PFSK-1 (cell line): ENCODE results near the gene TMPRSS7.

ENCODE experiments used
- FOXP2 ChIP-seq: optimal IDR thresholded peaks from 2 replicates; pipeline ENCODE3; 2011; ENCODE audit warnings: borderline replicate concordance, control low read depth, inconsistent platforms; ENCODE audit not compliant: insufficient read depth; ENCODE audit errors: extremely low read length, extremely low read depth
- POLR2AphosphoS5 ChIP-seq: IDR thresholded peaks from 2 replicates; pipeline ENCODE4 v1.6.1; 2012; ENCODE audit warnings: low read depth, mild to moderate bottlenecking, control low read depth, low read length, moderate library complexity
- SIN3A ChIP-seq: IDR thresholded peaks from 2 replicates; pipeline ENCODE4 v1.6.1; 2012; ENCODE audit warnings: mild to moderate bottlenecking, low read length, moderate library complexity, borderline replicate concordance; ENCODE audit not compliant: insufficient read depth
- TAF1 ChIP-seq: IDR thresholded peaks from 2 replicates; pipeline ENCODE4 v1.6.1; 2012; ENCODE audit warnings: low read length, control low read depth, borderline replicate concordance; ENCODE audit not compliant: insufficient read depth
- TF ChIP-seq, protein P1 (sequence below), 2 experiments: IDR thresholded peaks; 2 replicates each; pipeline versions ENCODE4 v1.6.1 to v1.8.0; 2011 to 2012; ENCODE audit warnings: low read depth in 2 of 2, low read length in 2 of 2, control low read depth in 1 of 2, inconsistent platforms in 1 of 2, mild to moderate bottlenecking in 1 of 2, moderate library complexity in 1 of 2; ENCODE audit not compliant: insufficient read depth in 1 of 2

DNA sequence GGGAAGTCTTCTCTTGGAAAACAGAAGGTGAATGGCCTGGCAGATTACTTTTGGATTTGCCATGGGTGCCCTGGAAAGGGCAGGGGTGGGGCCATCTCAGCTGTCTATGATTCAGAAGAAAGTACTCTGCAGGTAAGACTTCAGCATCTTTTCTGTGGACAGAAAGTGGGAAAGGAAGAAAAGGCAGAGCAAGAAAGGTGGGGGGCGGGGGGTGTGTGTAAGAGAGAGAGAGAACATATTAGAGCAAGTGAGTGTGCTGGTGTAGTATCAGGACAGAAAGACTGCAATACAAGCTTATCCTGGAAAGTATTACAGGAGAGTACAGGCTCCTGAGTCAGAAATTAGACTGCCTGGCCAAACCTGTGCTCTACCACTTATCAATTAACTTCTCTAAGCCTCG lies 30.3 kb upstream of the TMPRSS7 start:
- TF ChIP-seq, protein P1, sequence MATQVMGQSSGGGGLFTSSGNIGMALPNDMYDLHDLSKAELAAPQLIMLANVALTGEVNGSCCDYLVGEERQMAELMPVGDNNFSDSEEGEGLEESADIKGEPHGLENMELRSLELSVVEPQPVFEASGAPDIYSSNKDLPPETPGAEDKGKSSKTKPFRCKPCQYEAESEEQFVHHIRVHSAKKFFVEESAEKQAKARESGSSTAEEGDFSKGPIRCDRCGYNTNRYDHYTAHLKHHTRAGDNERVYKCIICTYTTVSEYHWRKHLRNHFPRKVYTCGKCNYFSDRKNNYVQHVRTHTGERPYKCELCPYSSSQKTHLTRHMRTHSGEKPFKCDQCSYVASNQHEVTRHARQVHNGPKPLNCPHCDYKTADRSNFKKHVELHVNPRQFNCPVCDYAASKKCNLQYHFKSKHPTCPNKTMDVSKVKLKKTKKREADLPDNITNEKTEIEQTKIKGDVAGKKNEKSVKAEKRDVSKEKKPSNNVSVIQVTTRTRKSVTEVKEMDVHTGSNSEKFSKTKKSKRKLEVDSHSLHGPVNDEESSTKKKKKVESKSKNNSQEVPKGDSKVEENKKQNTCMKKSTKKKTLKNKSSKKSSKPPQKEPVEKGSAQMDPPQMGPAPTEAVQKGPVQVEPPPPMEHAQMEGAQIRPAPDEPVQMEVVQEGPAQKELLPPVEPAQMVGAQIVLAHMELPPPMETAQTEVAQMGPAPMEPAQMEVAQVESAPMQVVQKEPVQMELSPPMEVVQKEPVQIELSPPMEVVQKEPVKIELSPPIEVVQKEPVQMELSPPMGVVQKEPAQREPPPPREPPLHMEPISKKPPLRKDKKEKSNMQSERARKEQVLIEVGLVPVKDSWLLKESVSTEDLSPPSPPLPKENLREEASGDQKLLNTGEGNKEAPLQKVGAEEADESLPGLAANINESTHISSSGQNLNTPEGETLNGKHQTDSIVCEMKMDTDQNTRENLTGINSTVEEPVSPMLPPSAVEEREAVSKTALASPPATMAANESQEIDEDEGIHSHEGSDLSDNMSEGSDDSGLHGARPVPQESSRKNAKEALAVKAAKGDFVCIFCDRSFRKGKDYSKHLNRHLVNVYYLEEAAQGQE (IDR thresholded peaks at IDR 0.05; ENCODE audit: insufficient read depth in 1 of 2, low read depth in 2 of 2, low read length in 2 of 2): no peak
- no peak for TF ChIP-seq SIN3A
- TF ChIP-seq POLR2AphosphoS5: no peak
- no peak for TF ChIP-seq TAF1
- no peak for TF ChIP-seq FOXP2
